ENCODE measurements around the gene ZNF846. TPM values are rescaled to one million over a fixed set of nuclear protein-coding genes. Genes with fewer than 3 reads are reported as not detected.
"Not testable (repeated sequence)": the region's sequence is repeated elsewhere in the genome, so short reads cannot be mapped to it uniquely, and the experiment has no call there.

Gene ZNF846
- total RNA-seq, 2 donors from 2014 or later = 24.5 to 30.8 TPM

- no peaks in the 10 kb centered on the region for H3K27me3 ChIP-seq (replicated peaks; ENCODE audit: insufficient read depth)
- no peak for TF ChIP-seq CTCF (IDR thresholded peaks at IDR 0.05)
- TF ChIP-seq POLR2AphosphoS5 (IDR thresholded peaks at IDR 0.05) = no peak
- no peak for TF ChIP-seq POLR2A (IDR thresholded peaks at IDR 0.05)
- H3K9me3 ChIP-seq = no peaks in the 10 kb centered on the region
- no peak for DNase-seq (ENCODE audit: low spot score)
- no peak overlapping the region for H3K4me3 ChIP-seq
- peak overlapping the region; percentile 94 to 98 for H3K27ac ChIP-seq
- intact Hi-C loops (cut with DNase I) = loop anchor here (10.0 kb wide), 1 partner anchor 114 kb away; the partner anchor contains the start of gene ZNF562
- no peaks in the 10 kb centered on the region for H3K4me1 ChIP-seq (replicated peaks)
- H3K36me3 ChIP-seq = no peaks in the 10 kb centered on the region
- 68% methylated on average over 11 of the region's 11 CpGs for WGBS
Observed at GRCh38 chr19:9789066-9789465, 20.5 kb upstream of the ZNF846 start.

GRCh38 chr19:9788604-9789003 lies 20.1 kb upstream of the ZNF846 start:
- intact Hi-C loops (cut with DNase I) = loop anchor here (10.0 kb wide), 1 partner anchor 114 kb away; the partner anchor contains the start of gene ZNF562
- H3K9me3 ChIP-seq; H3K36me3 ChIP-seq; H3K4me1 ChIP-seq (replicated peaks); DNase-seq (ENCODE audit: low spot score); H3K27me3 ChIP-seq (replicated peaks; ENCODE audit: insufficient read depth); H3K4me3 ChIP-seq: not testable (repeated sequence)
- 95% methylated on average over 13 of the region's 13 CpGs for WGBS
- H3K27ac ChIP-seq = peak overlapping the region in 1 of 2 donors; percentile 98

- 93% methylated on average over 8 of the region's 8 CpGs for WGBS
- Histone ChIP-seq H3K27me3 (replicated peaks; ENCODE audit: insufficient read depth) (no peaks in the 10 kb centered on the region), H3K36me3 (no peaks in the 10 kb centered on the region), H3K4me1 (replicated peaks) (no peaks in the 10 kb centered on the region), H3K9me3 (no peaks in the 10 kb centered on the region), H3K27ac (peak overlapping the region; percentile 99), H3K4me3 (peak overlapping the region in 1 of 2 donors; percentile 73)
- TF ChIP-seq POLR2A (IDR thresholded peaks at IDR 0.05) (no peak), CTCF (IDR thresholded peaks at IDR 0.05) (no peak), POLR2AphosphoS5 (IDR thresholded peaks at IDR 0.05) (no peak)
- intact Hi-C loops (cut with DNase I) = loop anchor here (2.0 to 10.0 kb wide), 2 partner anchors 112 to 164 kb away; partner anchors contain the start of gene ZNF562
- no peak for DNase-seq (ENCODE audit: low spot score)
Observed at GRCh38 chr19:9786819-9787218, 18.3 kb upstream of the ZNF846 start.

- WGBS = 50% methylated on average over 9 of the region's 9 CpGs
Observed at GRCh38 chr19:9786342-9786741, 17.8 kb upstream of the ZNF846 start.

GRCh38 chr19:9785367-9786331 lies 17.1 kb upstream of the ZNF846 start:
- DNase-seq (ENCODE audit: low spot score) = peak; percentile 99
- peak; percentile 88 for TF ChIP-seq POLR2AphosphoS5 (IDR thresholded peaks at IDR 0.05)
- TF ChIP-seq CTCF (IDR thresholded peaks at IDR 0.05) = peak in 1 of 4 experiments; percentile 16
- TF ChIP-seq POLR2A (IDR thresholded peaks at IDR 0.05) = peak; percentile 94
- Histone ChIP-seq H3K4me1 (replicated peaks) (no peaks in the 10 kb centered on the region), H3K27ac (peak overlapping the region; percentile 99), H3K9me3 (no peaks in the 10 kb centered on the region), H3K27me3 (replicated peaks; ENCODE audit: insufficient read depth) (no peaks in the 10 kb centered on the region), H3K4me3 (peak overlapping the region; percentile 63 to 73), H3K36me3 (no peaks in the 10 kb centered on the region)
- intact Hi-C loops (cut with DNase I) = loop anchor here (2.0 to 10.0 kb wide), 3 partner anchors 17 to 163 kb away; partner anchors contain the start of genes ZNF562 and ZNF846
- WGBS = 2% methylated on average over 70 of the region's 74 CpGs

More at GRCh38 chr19:9786342-9786741, 17.8 kb upstream of the ZNF846 start:
- DNase-seq (ENCODE audit: low spot score) = no peak
- Histone ChIP-seq H3K4me1 (replicated peaks) (no peaks in the 10 kb centered on the region), H3K27ac (peak overlapping the region; percentile 99), H3K27me3 (replicated peaks; ENCODE audit: insufficient read depth) (no peaks in the 10 kb centered on the region), H3K36me3 (no peaks in the 10 kb centered on the region), H3K9me3 (no peaks in the 10 kb centered on the region), H3K4me3 (peak overlapping the region; percentile 63 to 73)
- intact Hi-C loops (cut with DNase I) = loop anchor here (2.0 to 10.0 kb wide), 2 partner anchors 112 to 164 kb away; partner anchors contain the start of gene ZNF562
- TF ChIP-seq POLR2AphosphoS5 (IDR thresholded peaks at IDR 0.05) = no peak

- intact Hi-C loops (cut with DNase I) = loop anchor here (2.0 to 10.0 kb wide), 2 partner anchors 15 to 109 kb away; partner anchors contain the start of genes ZNF562 and ZNF846
- peak overlapping the region; percentile 98 to 99 for H3K27ac ChIP-seq
- 35% methylated on average over 6 of the region's 6 CpGs for WGBS
Observed at GRCh38 chr19:9784163-9784496, 15.6 kb upstream of the ZNF846 start.

More at GRCh38 chr19:9784163-9784496, 15.6 kb upstream of the ZNF846 start:
- not testable (repeated sequence) for H3K36me3 ChIP-seq; H3K27me3 ChIP-seq (replicated peaks; ENCODE audit: insufficient read depth); H3K4me1 ChIP-seq (replicated peaks); H3K9me3 ChIP-seq
- H3K4me3 ChIP-seq = peak overlapping the region in 1 of 2 donors; percentile 73
- DNase-seq (ENCODE audit: low spot score) = peak; percentile 27
